Activated B cell treated with CpG ODN at 0.5 μM for 24 hours (primary cell): ENCODE measurements around the gene LEO1. TPM values are rescaled to one million over a fixed set of nuclear protein-coding genes. Genes with fewer than 3 reads are reported as not detected.

Experiments used
- ATAC-seq: fragments of 200-7000 bp; cut with Tn5 transposase; one replicate; pipeline ENCODE4 v1.10.0; 2021; ENCODE audit warnings: low read depth, mild to moderate bottlenecking, moderate library complexity
- CTCF ChIA-PET: fragments of 350-600 bp; sonication (Branson Sonifier 250); formaldehyde crosslinking; loops from one replicate; lab custom pipeline; 2021; ENCODE audit warnings: antibody characterized with exemption; lab: Charles Lee
- POLR2A ChIA-PET: fragments of 350-600 bp; sonication (Branson Sonifier 250); formaldehyde crosslinking; loops from one replicate; lab custom pipeline; 2021; ENCODE audit warnings: antibody characterized with exemption; lab: Charles Lee
- DNase-seq: peaks from one replicate; pipeline ENCODE4 v3.0.0; 2022
- H3K27ac Mint-ChIP-seq: one replicate; pipeline ENCODE4 v1.8.0; 2020; ENCODE audit warnings: mixed read lengths
- H3K27me3 Mint-ChIP-seq: one replicate; pipeline ENCODE4 v1.8.0; 2021; ENCODE audit warnings: mixed read lengths
- H3K36me3 Mint-ChIP-seq: one replicate; pipeline ENCODE4 v1.8.0; 2021; ENCODE audit warnings: low read depth, mixed read lengths
- H3K4me1 Mint-ChIP-seq: one replicate; pipeline ENCODE4 v1.8.0; 2021; ENCODE audit warnings: mixed read lengths
- H3K4me3 Mint-ChIP-seq: one replicate; pipeline ENCODE4 v1.8.0; 2020; ENCODE audit warnings: mild to moderate bottlenecking, mixed read lengths
- H3K9me3 Mint-ChIP-seq: one replicate; pipeline ENCODE4 v1.8.0; 2020; ENCODE audit warnings: mixed read lengths
- intact Hi-C: fragments of 100-400 bp; cut with micrococcal nuclease; formaldehyde crosslinking; loops from one replicate; pipeline ENCODE4 v1.15.1; 2024
- total RNA-seq: library from RNA; stranded (reverse); gene quantifications from 2 replicates; pipeline ENCODE4 v1.2.3, GENCODE V29; 2022
- TF ChIP-seq, protein P1 (sequence below): fragments of 200-600 bp; IDR thresholded peaks from one replicate; pipeline ENCODE4 v1.8.0; 2022; ENCODE audit warnings: antibody characterized with exemption, mild to moderate bottlenecking

The LEO1 gene
- total RNA-seq, 1 donor from 2014 or later, result 19.1 TPM

DNA sequence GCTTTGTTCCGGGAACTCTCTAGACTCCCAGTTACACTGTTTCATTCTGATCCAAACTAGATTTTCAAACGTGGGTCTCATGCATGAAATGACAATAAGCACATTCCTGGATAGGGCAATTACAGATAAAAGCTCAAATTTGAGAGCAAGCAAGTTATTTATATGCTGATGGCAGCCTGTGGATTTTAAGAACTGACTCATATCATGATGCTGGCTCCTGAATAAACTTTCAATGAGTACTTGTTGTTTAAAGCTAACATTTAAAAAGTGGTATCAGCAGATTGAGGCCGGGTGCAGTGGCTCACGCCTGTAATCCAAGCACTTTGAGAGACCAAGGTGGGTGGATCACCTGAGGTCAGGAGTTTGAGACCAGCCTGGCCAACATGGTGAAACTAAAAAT is 66.6 kb downstream of the LEO1 start:
- POLR2A ChIA-PET, result interaction anchor here (0.7 to 0.9 kb wide), 2 partner anchors 10 to 101 kb away, joined by 3 to 11 read pairs; no protein-coding TSS in a partner anchor
- Mint-ChIP-seq H3K4me1 (no peaks in the 10 kb centered on the region), H3K27me3 (no peaks in the 10 kb centered on the region), H3K27ac (no peak overlapping the region), H3K36me3 (peaks cover 79% of the 10 kb centered on the region), H3K9me3 (no peaks in the 10 kb centered on the region), H3K4me3 (no peak overlapping the region)
- CTCF ChIA-PET, result interaction anchor here (1.6 to 2.4 kb wide), 2 partner anchors 13 to 16 kb away, joined by 5 to 7 read pairs; no protein-coding TSS in a partner anchor
- intact Hi-C loops, result no loop called here
- ATAC-seq, result no peak
- TF ChIP-seq, protein P1, sequence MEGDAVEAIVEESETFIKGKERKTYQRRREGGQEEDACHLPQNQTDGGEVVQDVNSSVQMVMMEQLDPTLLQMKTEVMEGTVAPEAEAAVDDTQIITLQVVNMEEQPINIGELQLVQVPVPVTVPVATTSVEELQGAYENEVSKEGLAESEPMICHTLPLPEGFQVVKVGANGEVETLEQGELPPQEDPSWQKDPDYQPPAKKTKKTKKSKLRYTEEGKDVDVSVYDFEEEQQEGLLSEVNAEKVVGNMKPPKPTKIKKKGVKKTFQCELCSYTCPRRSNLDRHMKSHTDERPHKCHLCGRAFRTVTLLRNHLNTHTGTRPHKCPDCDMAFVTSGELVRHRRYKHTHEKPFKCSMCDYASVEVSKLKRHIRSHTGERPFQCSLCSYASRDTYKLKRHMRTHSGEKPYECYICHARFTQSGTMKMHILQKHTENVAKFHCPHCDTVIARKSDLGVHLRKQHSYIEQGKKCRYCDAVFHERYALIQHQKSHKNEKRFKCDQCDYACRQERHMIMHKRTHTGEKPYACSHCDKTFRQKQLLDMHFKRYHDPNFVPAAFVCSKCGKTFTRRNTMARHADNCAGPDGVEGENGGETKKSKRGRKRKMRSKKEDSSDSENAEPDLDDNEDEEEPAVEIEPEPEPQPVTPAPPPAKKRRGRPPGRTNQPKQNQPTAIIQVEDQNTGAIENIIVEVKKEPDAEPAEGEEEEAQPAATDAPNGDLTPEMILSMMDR, result no peak
- no peak for DNase-seq

DNA sequence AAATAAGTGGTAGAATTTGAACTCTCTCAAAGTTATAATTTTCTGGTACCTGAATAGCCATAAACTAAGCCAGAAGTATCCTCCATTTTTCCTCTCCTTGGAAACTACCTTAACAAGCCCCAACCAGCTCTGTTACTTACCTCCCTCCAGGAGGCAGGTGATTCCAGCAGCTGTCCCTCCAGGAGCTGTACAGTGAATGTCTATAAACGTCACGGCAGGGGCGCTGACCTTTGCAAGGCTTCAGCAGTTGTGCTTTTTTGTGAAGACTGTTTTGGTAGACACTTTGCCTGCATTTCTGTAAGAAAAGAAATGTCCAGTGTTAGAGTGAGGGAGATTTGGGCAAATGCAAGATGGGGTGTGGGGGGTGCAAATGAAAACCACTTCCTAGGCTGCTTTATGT is 67.2 kb downstream of the LEO1 start:
- TF ChIP-seq, protein P1, result no peak
- H3K27me3 Mint-ChIP-seq, result no peaks in the 10 kb centered on the region
- ATAC-seq (no peak), DNase-seq (no peak)
- peaks cover 82% of the 10 kb centered on the region for H3K36me3 Mint-ChIP-seq
- intact Hi-C loops, result no loop called here
- CTCF ChIA-PET, result interaction anchor here (2.4 kb wide), 1 partner anchor 13 kb away, joined by 5 read pairs; no protein-coding TSS in a partner anchor
- no peaks in the 10 kb centered on the region for H3K4me1 Mint-ChIP-seq
- POLR2A ChIA-PET, result no interaction called here
- no peak overlapping the region for H3K4me3 Mint-ChIP-seq
- no peaks in the 10 kb centered on the region for H3K9me3 Mint-ChIP-seq
- H3K27ac Mint-ChIP-seq, result no peak overlapping the region

DNA sequence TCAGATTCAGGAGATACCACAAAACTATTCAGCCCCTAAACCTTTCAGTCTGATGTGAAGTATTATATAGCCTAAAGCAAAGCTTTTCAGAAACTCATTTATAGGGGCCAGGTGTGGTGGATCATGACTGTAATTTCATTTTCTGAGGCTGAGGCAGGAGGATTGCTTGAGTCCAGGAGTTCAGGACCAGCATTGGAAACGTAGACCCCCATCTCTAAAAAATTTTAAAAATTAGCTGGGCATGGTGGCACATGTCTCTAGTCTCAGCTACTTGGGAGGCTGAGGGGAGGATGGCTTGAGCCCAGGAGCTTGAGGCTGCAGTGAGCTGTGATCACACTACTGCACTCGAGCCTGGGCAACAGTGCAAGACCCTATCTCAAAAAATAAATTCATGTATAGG is 82.1 kb downstream of the LEO1 start:
- H3K4me3 Mint-ChIP-seq, result no peak overlapping the region

DNA sequence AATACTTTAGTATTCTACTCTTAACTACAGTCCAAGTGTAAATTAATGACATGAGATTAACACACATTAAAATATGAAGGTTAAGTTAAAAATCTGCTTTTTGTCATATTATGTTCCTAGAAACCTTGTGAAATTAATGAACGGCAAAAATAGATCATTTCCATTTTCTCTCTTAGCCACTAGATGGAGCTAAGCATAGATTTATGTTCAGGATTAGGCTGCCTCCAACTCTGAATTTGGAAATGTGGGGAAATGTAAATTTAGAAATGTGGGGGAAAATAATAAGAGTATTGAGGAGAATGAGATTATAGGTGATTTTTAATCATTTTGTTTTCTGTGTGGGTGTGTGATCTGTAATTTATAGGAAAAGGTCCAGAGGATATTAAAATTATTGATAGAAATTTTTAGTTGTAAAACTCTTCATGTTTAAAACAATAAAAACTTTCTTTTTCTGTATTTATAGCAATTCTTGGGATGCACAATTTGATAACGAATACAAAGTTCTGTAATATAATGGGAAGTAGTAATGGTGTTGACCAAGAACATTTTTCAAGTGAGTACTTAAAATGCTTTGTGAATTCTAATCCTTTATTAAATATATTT is 82.9 kb downstream of the LEO1 start:
- TF ChIP-seq, protein P1, result peak; percentile 58
- Mint-ChIP-seq H3K4me3 (no peak overlapping the region), H3K9me3 (no peaks in the 10 kb centered on the region), H3K27me3 (no peaks in the 10 kb centered on the region), H3K4me1 (peaks cover 4% of the 10 kb centered on the region), H3K27ac (no peak overlapping the region), H3K36me3 (peaks cover 56% of the 10 kb centered on the region)
- no peak for ATAC-seq
- POLR2A ChIA-PET, result no interaction called here
- CTCF ChIA-PET, result interaction anchor here (0.7 to 2.8 kb wide), 14 partner anchors 9 to 605 kb away, joined by 3 to 8 read pairs (median 4); no protein-coding TSS in a partner anchor
- DNase-seq, result no peak
- intact Hi-C loops, result loop anchor here (1.0 kb wide), 2 partner anchors 191 to 339 kb away; no protein-coding TSS in a partner anchor

More for the DNA sequence above, 82.1 kb downstream of the LEO1 start:
- ATAC-seq (no peak), DNase-seq (no peak)
- Mint-ChIP-seq H3K27me3 (no peaks in the 10 kb centered on the region), H3K9me3 (no peaks in the 10 kb centered on the region), H3K36me3 (peaks cover 58% of the 10 kb centered on the region), H3K4me1 (peaks cover 4% of the 10 kb centered on the region), H3K27ac (no peak overlapping the region)
- intact Hi-C loops, result no loop called here
- TF ChIP-seq, protein P1, result no peak
- CTCF ChIA-PET, result interaction anchor here (0.6 to 2.8 kb wide), 11 partner anchors 11 to 821 kb away, joined by 3 to 8 read pairs (median 4); no protein-coding TSS in a partner anchor
- POLR2A ChIA-PET, result interaction anchor here (0.7 kb wide), 1 partner anchor 8 kb away, joined by 3 read pairs; no protein-coding TSS in a partner anchor

Other genes with a start within 250 kb of the LEO1 start
- 41.8 and 48.6 TPM in 2 replicates for gene LYSMD2, start 234.1 kb downstream of the LEO1 start, total RNA-seq
- 11.3 and 14.6 TPM in 2 replicates for gene TMOD2, start 220.2 kb downstream of the LEO1 start, total RNA-seq
- 39.0 and 47.0 TPM in 2 replicates for gene TMOD3, start 142.1 kb downstream of the LEO1 start, total RNA-seq
- gene MAPK6, start 47.4 kb upstream of the LEO1 start, total RNA-seq, result 16.1 and 16.2 TPM in 2 replicates
- gene BCL2L10, start 141.0 kb upstream of the LEO1 start, total RNA-seq, result 0.39 and 0.42 TPM in 2 replicates
- 57.4 and 64.2 TPM in 2 replicates for gene GNB5, start 219.6 kb upstream of the LEO1 start, total RNA-seq